Neural progenitor cell (in vitro differentiated cells): ENCODE data around the gene SLCO3A1. TPM values are rescaled to one million over a fixed set of nuclear protein-coding genes. Genes with fewer than 3 reads are reported as not detected.

Source experiments
- DNase-seq: peaks from one replicate; pipeline ENCODE4 v3.0.0-alpha.2; 2016; ENCODE audit warnings: low spot score
- H2AFZ ChIP-seq: fragments of 200-600 bp; sonication (generic); replicated peaks from 2 replicates; pipeline ENCODE4 v1.6.1; 2016; ENCODE audit warnings: antibody characterized with exemption
- H3F3A ChIP-seq: fragments of 200-600 bp; sonication (generic); 2 replicates; pipeline ENCODE4 v1.6.1; 2016; ENCODE audit warnings: antibody characterized with exemption, low read depth
- H3K27ac ChIP-seq: fragments of 200-600 bp; sonication (generic); 2 replicates; pipeline ENCODE4 v1.5.1; 2016; ENCODE audit warnings: mild to moderate bottlenecking
- H3K27me3 ChIP-seq: fragments of 200-600 bp; sonication (generic); 2 replicates; pipeline ENCODE4 v1.6.1; 2016; ENCODE audit warnings: mild to moderate bottlenecking, moderate library complexity
- H3K36me3 ChIP-seq: fragments of 200-600 bp; sonication (generic); 2 replicates; pipeline ENCODE4 v1.5.1; 2016
- H3K4me1 ChIP-seq: fragments of 200-600 bp; sonication (generic); 2 replicates; pipeline ENCODE4 v1.6.1; 2016; ENCODE audit warnings: mixed run types
- H3K4me2 ChIP-seq: fragments of 200-600 bp; sonication (generic); 2 replicates; pipeline ENCODE4 v1.6.1; 2016
- H3K4me3 ChIP-seq: fragments of 200-600 bp; sonication (generic); 2 replicates; pipeline ENCODE4 v1.5.1; 2016
- H3K79me2 ChIP-seq: fragments of 200-600 bp; sonication (generic); 2 replicates; pipeline ENCODE4 v1.6.1; 2016; ENCODE audit warnings: low read depth
- H3K9ac ChIP-seq: fragments of 200-600 bp; sonication (generic); 2 replicates; pipeline ENCODE4 v1.6.1; 2016
- H3K9me3 ChIP-seq: fragments of 200-600 bp; sonication (generic); 2 replicates; pipeline ENCODE4 v1.5.1; 2016; ENCODE audit warnings: low read depth
- H4K20me1 ChIP-seq: fragments of 200-600 bp; sonication (generic); 2 replicates; pipeline ENCODE4 v1.6.1; 2016; ENCODE audit warnings: low read depth
- H3K27ac Mint-ChIP-seq: 3 replicates; pipeline ENCODE4 v1.8.0; 2021; ENCODE audit warnings: mixed read lengths
- H3K27me3 Mint-ChIP-seq: 2 replicates; pipeline ENCODE4 v1.8.0; 2022; ENCODE audit warnings: low read depth, mild to moderate bottlenecking, inconsistent platforms, moderate library complexity, mixed read lengths; ENCODE audit not compliant: insufficient read depth
- H3K36me3 Mint-ChIP-seq: 3 replicates; pipeline ENCODE4 v1.8.0; 2021; ENCODE audit warnings: mixed read lengths
- H3K4me1 Mint-ChIP-seq: 3 replicates; pipeline ENCODE4 v1.8.0; 2021; ENCODE audit warnings: mixed read lengths
- H3K4me3 Mint-ChIP-seq: 3 replicates; pipeline ENCODE4 v1.8.0; 2021; ENCODE audit warnings: mild to moderate bottlenecking, moderate library complexity, mixed read lengths
- H3K9me3 Mint-ChIP-seq: 3 replicates; pipeline ENCODE4 v1.8.0; 2020; ENCODE audit warnings: mixed read lengths
- CTCF ChIP-seq: fragments of 200-600 bp; sonication (generic); IDR thresholded peaks from 2 replicates; pipeline ENCODE4 v1.5.1; 2017; ENCODE audit warnings: antibody characterized with exemption, mild to moderate bottlenecking
- EZH2 ChIP-seq: fragments of 200-600 bp; sonication (generic); IDR thresholded peaks from 2 replicates; pipeline ENCODE4 v1.6.1; 2017; ENCODE audit warnings: antibody characterized with exemption, mild to moderate bottlenecking, moderate library complexity
- EZH2phosphoT487 ChIP-seq: fragments of 200-600 bp; sonication (generic); IDR thresholded peaks from 2 replicates; pipeline ENCODE4 v1.6.1; 2017; ENCODE audit warnings: antibody characterized with exemption
- total RNA-seq: library from RNA; depleted of rRNA; stranded (reverse); fragments of >200 nt; gene quantifications from 2 replicates; pipeline ENCODE4 v1.2.3, GENCODE V29; 2015; ENCODE audit warnings: low replicate concordance

Gene SLCO3A1
- total RNA-seq, 1 donor from 2014 or later = 6.6 TPM

GRCh38 chr15:91965501-91966193 lies 112.1 kb downstream of the SLCO3A1 start:
- H3K79me2 ChIP-seq = no peaks in the 10 kb centered on the region
- H3K4me3 ChIP-seq = no peak overlapping the region
- no peaks in the 10 kb centered on the region for H4K20me1 ChIP-seq
- peaks cover 20% of the 10 kb centered on the region for H3K4me1 ChIP-seq
- no peaks in the 10 kb centered on the region for H3K9me3 ChIP-seq
- H3K27ac Mint-ChIP-seq = no peak overlapping the region
- H3F3A ChIP-seq = no peaks in the 10 kb centered on the region
- peaks cover 2% of the 10 kb centered on the region for H3K9me3 Mint-ChIP-seq
- peaks cover 6% of the 10 kb centered on the region for H3K27me3 Mint-ChIP-seq
- no peak overlapping the region for H3K27ac ChIP-seq
- no peak overlapping the region for H3K4me3 Mint-ChIP-seq
- H3K36me3 Mint-ChIP-seq = no peaks in the 10 kb centered on the region
- H3K4me1 Mint-ChIP-seq = peaks cover 20% of the 10 kb centered on the region
- no peak overlapping the region for H3K4me2 ChIP-seq
- no peaks in the 10 kb centered on the region for H3K27me3 ChIP-seq
- no peaks in the 10 kb centered on the region for H3K36me3 ChIP-seq
- H2AFZ ChIP-seq = no peak overlapping the region
- no peak for TF ChIP-seq EZH2phosphoT487
- DNase-seq = no peak
- no peak overlapping the region for H3K9ac ChIP-seq

- no peak for TF ChIP-seq CTCF
- no peak for TF ChIP-seq EZH2
- no peak for TF ChIP-seq EZH2phosphoT487
- Mint-ChIP-seq H3K9me3 (peaks cover 2% of the 10 kb centered on the region), H3K27me3 (peaks cover 6% of the 10 kb centered on the region), H3K36me3 (no peaks in the 10 kb centered on the region), H3K4me1 (peaks cover 20% of the 10 kb centered on the region), H3K4me3 (no peak overlapping the region), H3K27ac (no peak overlapping the region)
- Histone ChIP-seq H3K36me3 (no peaks in the 10 kb centered on the region), H4K20me1 (no peaks in the 10 kb centered on the region), H3K27ac (no peak overlapping the region), H3K27me3 (no peaks in the 10 kb centered on the region), H3K4me3 (no peak overlapping the region), H3K9me3 (no peaks in the 10 kb centered on the region), H2AFZ (no peak overlapping the region), H3K4me2 (no peak overlapping the region), H3K9ac (no peak overlapping the region), H3F3A (no peaks in the 10 kb centered on the region), H3K79me2 (no peaks in the 10 kb centered on the region), H3K4me1 (peaks cover 20% of the 10 kb centered on the region)
- DNase-seq = no peak
These were observed 112.7 kb downstream of the SLCO3A1 start for GRCh38 chr15:91966194-91966552.

- H3K9ac ChIP-seq = no peak overlapping the region
- H3F3A ChIP-seq = no peaks in the 10 kb centered on the region
- Mint-ChIP-seq H3K4me3 (no peak overlapping the region), H3K27ac (no peak overlapping the region), H3K4me1 (peaks cover 18% of the 10 kb centered on the region), H3K9me3 (peaks cover 2% of the 10 kb centered on the region), H3K36me3 (no peaks in the 10 kb centered on the region), H3K27me3 (peaks cover 4% of the 10 kb centered on the region)
- H3K79me2 ChIP-seq = no peaks in the 10 kb centered on the region
- no peak overlapping the region for H2AFZ ChIP-seq
- H3K4me2 ChIP-seq = no peak overlapping the region
- no peak overlapping the region for H3K4me3 ChIP-seq
- TF ChIP-seq EZH2phosphoT487 = no peak
- no peak for TF ChIP-seq EZH2
- no peak for TF ChIP-seq CTCF
- H3K4me1 ChIP-seq = peaks cover 13% of the 10 kb centered on the region
- no peaks in the 10 kb centered on the region for H4K20me1 ChIP-seq
- no peak for DNase-seq
- no peak overlapping the region for H3K27ac ChIP-seq
- H3K36me3 ChIP-seq = no peaks in the 10 kb centered on the region
- H3K9me3 ChIP-seq = no peaks in the 10 kb centered on the region
- H3K27me3 ChIP-seq = no peaks in the 10 kb centered on the region
These were observed 114.6 kb downstream of the SLCO3A1 start for GRCh38 chr15:91967935-91968606.

GRCh38 chr15:91968610-91969009 lies 115.1 kb downstream of the SLCO3A1 start:
- Histone ChIP-seq H3K9ac (no peak overlapping the region), H3K36me3 (no peaks in the 10 kb centered on the region), H3K27ac (no peak overlapping the region), H4K20me1 (no peaks in the 10 kb centered on the region), H3K79me2 (no peaks in the 10 kb centered on the region), H3K4me1 (peaks cover 8% of the 10 kb centered on the region), H3K4me2 (no peak overlapping the region), H3K9me3 (no peaks in the 10 kb centered on the region), H3K4me3 (no peak overlapping the region), H2AFZ (no peak overlapping the region), H3F3A (no peaks in the 10 kb centered on the region), H3K27me3 (no peaks in the 10 kb centered on the region)
- TF ChIP-seq EZH2phosphoT487 (no peak), CTCF (peak; percentile 32), EZH2 (no peak)
- no peak overlapping the region for H3K4me3 Mint-ChIP-seq
- no peak for DNase-seq
- H3K36me3 Mint-ChIP-seq = no peaks in the 10 kb centered on the region
- peaks cover 14% of the 10 kb centered on the region for H3K4me1 Mint-ChIP-seq
- peaks cover 3% of the 10 kb centered on the region for H3K27me3 Mint-ChIP-seq
- no peak overlapping the region for H3K27ac Mint-ChIP-seq
- H3K9me3 Mint-ChIP-seq = peaks cover 2% of the 10 kb centered on the region
